Smooth muscle cell (in vitro differentiated cells): Measurements from ENCODE around the gene GRM8. TPM values are rescaled to one million over a fixed set of nuclear protein-coding genes. Genes with fewer than 3 reads are reported as not detected.

Experiments used
- DNase-seq: peaks from one replicate; lab custom pipeline; 2025; ENCODE audit not compliant: unreplicated experiment; lab: John Stamatoyannopoulos, UW
- H2AFZ ChIP-seq: fragments of 200-600 bp; sonication (generic); 2 replicates; pipeline ENCODE4 v1.6.0; 2016; ENCODE audit warnings: antibody characterized with exemption, low read depth, mild to moderate bottlenecking
- H3F3A ChIP-seq: fragments of 200-600 bp; sonication (generic); 2 replicates; pipeline ENCODE4 v1.6.0; 2017; ENCODE audit warnings: antibody characterized with exemption, low read depth
- H3K27ac ChIP-seq: fragments of 200-600 bp; sonication (generic); 2 replicates; pipeline ENCODE4 v1.5.1; 2016; ENCODE audit warnings: low read depth, mild to moderate bottlenecking
- H3K27me3 ChIP-seq: fragments of 200-600 bp; sonication (generic); 2 replicates; pipeline ENCODE4 v1.6.1; 2016; ENCODE audit warnings: low read depth, mild to moderate bottlenecking
- H3K36me3 ChIP-seq: fragments of 200-600 bp; sonication (generic); 2 replicates; pipeline ENCODE4 v1.5.1; 2016; ENCODE audit warnings: low read depth
- H3K4me1 ChIP-seq: fragments of 200-600 bp; sonication (generic); 2 replicates; pipeline ENCODE4 v1.5.1; 2016; ENCODE audit warnings: low read depth
- H3K4me2 ChIP-seq: fragments of 200-600 bp; sonication (generic); 2 replicates; pipeline ENCODE4 v1.6.0; 2016; ENCODE audit warnings: mild to moderate bottlenecking
- H3K4me3 ChIP-seq: fragments of 200-600 bp; sonication (generic); 2 replicates; pipeline ENCODE4 v1.5.1; 2016; ENCODE audit warnings: mild to moderate bottlenecking
- H3K79me2 ChIP-seq: fragments of 200-600 bp; sonication (generic); 2 replicates; pipeline ENCODE4 v1.6.0; 2016; ENCODE audit warnings: low read depth, mild to moderate bottlenecking
- H3K9ac ChIP-seq: fragments of 200-600 bp; sonication (generic); 2 replicates; pipeline ENCODE4 v1.6.0; 2016; ENCODE audit warnings: low read depth
- H3K9me3 ChIP-seq: fragments of 200-600 bp; sonication (generic); replicated peaks from 2 replicates; pipeline ENCODE4 v1.5.1; 2016; ENCODE audit warnings: low read depth
- H4K20me1 ChIP-seq: fragments of 200-600 bp; sonication (generic); 2 replicates; pipeline ENCODE4 v1.6.0; 2016; ENCODE audit warnings: low read depth
- CTCF ChIP-seq: fragments of 200-600 bp; sonication (generic); IDR thresholded peaks from 2 replicates; pipeline ENCODE4 v1.5.1; 2017; ENCODE audit warnings: borderline replicate concordance, mild to moderate bottlenecking, antibody characterized with exemption; ENCODE audit not compliant: insufficient read depth, poor library complexity, severe bottlenecking
- WGBS: methylation state at CpG from one replicate; pipeline ENCODE4 v1.1.7; 2016; ENCODE audit warnings: low lambda C conversion rate; 5-methylcytosine and 5-hydroxymethylcytosine counted together
- polyA plus RNA-seq: library from polyadenylated mRNA; unstranded; fragments of >200 nt; fragmentation: Nextera tagmentation; extraction: Ambion mirVana; gene quantifications from 2 replicates; pipeline ENCODE4 v1.2.1, GENCODE V29; 2016
- total RNA-seq: library from RNA; depleted of rRNA; stranded (reverse); fragments of >200 nt; gene quantifications from 2 replicates; pipeline ENCODE4 v1.2.3, GENCODE V29; 2014

The GRM8 gene
- total and polyA plus RNA-seq, 2 experiments from 2014 or later = 9.8 to 20.5 TPM

DNA sequence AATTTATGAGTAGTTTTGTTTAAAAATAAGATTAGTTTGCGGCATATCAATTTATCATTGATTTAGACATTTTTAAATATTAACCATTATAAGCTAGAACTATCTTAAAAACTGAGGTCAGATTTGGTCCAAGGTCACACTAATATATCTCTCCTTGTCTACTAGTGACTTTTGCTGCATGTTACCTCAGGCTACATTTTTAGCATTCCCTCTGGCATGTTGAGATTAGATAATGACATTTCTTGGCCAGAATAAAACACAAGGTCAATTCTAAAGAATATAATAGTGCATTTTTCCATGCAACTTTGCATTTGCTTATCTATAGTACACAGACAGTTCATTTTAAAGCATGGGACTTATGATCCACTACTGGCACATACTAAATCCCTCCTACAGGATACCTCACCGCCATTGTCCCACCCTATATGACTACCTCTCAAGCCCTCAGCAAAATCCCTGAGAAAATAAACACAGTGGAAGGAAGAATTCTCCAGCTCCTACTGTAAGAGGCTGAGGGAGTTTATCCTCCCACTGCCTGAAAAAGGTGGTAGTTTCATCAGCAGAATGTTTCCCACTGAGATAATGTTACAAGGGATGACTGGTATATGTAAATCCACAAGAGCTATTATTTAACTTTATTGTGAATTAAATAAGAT, 816.4 kb downstream of the GRM8 start:
- Histone ChIP-seq H3K27ac (peak overlapping the region; percentile 36), H3K4me1 (no peaks in the 10 kb centered on the region), H2AFZ (no peak overlapping the region), H3K36me3 (no peaks in the 10 kb centered on the region), H4K20me1 (no peaks in the 10 kb centered on the region), H3K4me3 (no peak overlapping the region), H3K9me3 (no peaks in the 10 kb centered on the region), H3K4me2 (peak overlapping the region; percentile 0), H3F3A (no peaks in the 10 kb centered on the region), H3K9ac (no peak overlapping the region), H3K27me3 (no peaks in the 10 kb centered on the region), H3K79me2 (no peaks in the 10 kb centered on the region)
- 56% methylated on average over 2 of the region's 2 CpGs for WGBS
- DNase-seq = no peak
- TF ChIP-seq CTCF = no peak

- H3K36me3 ChIP-seq = no peaks in the 10 kb centered on the region
- H3K4me2 ChIP-seq = no peak overlapping the region
- H3F3A ChIP-seq = no peaks in the 10 kb centered on the region
- H3K4me1 ChIP-seq = no peaks in the 10 kb centered on the region
- H3K9me3 ChIP-seq = no peaks in the 10 kb centered on the region
- H3K27ac ChIP-seq = no peak overlapping the region
- H2AFZ ChIP-seq = no peak overlapping the region
- no peak overlapping the region for H3K9ac ChIP-seq
- no peaks in the 10 kb centered on the region for H4K20me1 ChIP-seq
- no peaks in the 10 kb centered on the region for H3K79me2 ChIP-seq
- no peaks in the 10 kb centered on the region for H3K27me3 ChIP-seq
- 100% methylated on average over 1 of the region's 1 CpG for WGBS
- DNase-seq = no peak
- H3K4me3 ChIP-seq = no peak overlapping the region
- TF ChIP-seq CTCF = no peak
These were observed 826.1 kb downstream of the GRM8 start for GRCh38 chr7:126426652-126427051.

DNA sequence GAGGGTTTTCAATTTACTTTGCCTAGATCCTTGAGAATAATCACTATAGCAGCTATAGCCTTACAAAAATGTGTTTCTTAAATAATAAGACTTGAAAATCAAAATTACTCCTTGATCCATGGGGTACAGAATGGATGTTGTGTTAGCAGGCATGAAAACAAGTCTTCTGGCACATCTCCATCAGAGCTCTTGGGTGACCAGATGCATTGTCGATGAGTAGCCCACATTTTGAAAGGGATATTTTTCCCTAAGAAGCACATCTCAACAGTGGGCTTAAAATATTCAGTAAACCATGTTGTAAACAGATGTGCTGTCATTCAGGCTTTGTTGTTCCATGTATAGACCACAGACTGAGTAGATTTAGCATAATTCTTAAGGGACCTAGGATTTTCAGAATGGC, 827.8 kb downstream of the GRM8 start:
- H3K4me3 ChIP-seq = no peak overlapping the region
- no peak overlapping the region for H3K4me2 ChIP-seq
- no peaks in the 10 kb centered on the region for H3K9me3 ChIP-seq
- H3K4me1 ChIP-seq = no peaks in the 10 kb centered on the region
- H3K9ac ChIP-seq = no peak overlapping the region
- no peaks in the 10 kb centered on the region for H4K20me1 ChIP-seq
- no peaks in the 10 kb centered on the region for H3K36me3 ChIP-seq
- no peak overlapping the region for H2AFZ ChIP-seq
- no peaks in the 10 kb centered on the region for H3K27me3 ChIP-seq
- DNase-seq = no peak
- no peak overlapping the region for H3K27ac ChIP-seq
- 93% methylated on average over 1 of the region's 1 CpG for WGBS
- no peaks in the 10 kb centered on the region for H3K79me2 ChIP-seq
- no peaks in the 10 kb centered on the region for H3F3A ChIP-seq
- TF ChIP-seq CTCF = no peak

DNA sequence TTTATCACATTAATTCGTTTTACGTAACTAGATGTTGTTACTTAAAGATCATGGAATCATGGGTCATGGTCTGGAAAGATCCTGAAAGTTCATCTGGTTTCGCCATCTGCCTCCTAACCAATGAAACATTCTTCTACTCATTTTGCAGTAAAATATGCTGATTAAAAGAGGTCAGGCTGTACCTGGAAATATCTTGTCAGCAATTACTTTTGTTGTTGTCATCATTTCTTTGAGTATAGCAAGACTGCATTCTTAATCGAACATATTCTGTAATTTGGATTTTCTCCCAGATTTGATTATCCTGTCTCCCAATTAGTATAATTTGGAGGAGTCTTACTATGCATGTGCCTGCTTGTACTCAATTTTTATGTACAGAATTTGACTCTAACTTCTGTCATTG, 833.7 kb downstream of the GRM8 start:
- no peaks in the 10 kb centered on the region for H3K9me3 ChIP-seq
- H3K4me3 ChIP-seq = no peak overlapping the region
- no peaks in the 10 kb centered on the region for H3K36me3 ChIP-seq
- H3K4me1 ChIP-seq = no peaks in the 10 kb centered on the region
- no peaks in the 10 kb centered on the region for H4K20me1 ChIP-seq
- no peak overlapping the region for H3K9ac ChIP-seq
- TF ChIP-seq CTCF = no peak
- H3K4me2 ChIP-seq = no peak overlapping the region
- no peaks in the 10 kb centered on the region for H3F3A ChIP-seq
- WGBS = 90% methylated on average over 4 of the region's 4 CpGs
- no peak overlapping the region for H2AFZ ChIP-seq
- no peaks in the 10 kb centered on the region for H3K79me2 ChIP-seq
- DNase-seq = no peak
- no peaks in the 10 kb centered on the region for H3K27me3 ChIP-seq
- H3K27ac ChIP-seq = no peak overlapping the region
